T-helper 1 cell treated with Interleukin-12 subunit alpha and Interleukin-12 subunit beta and Interleukin-4 antibody, amounts not matched to agents 30 μg/mL and 1 μg/mL, for 36 hours (primary cell): ENCODE measurements around the gene WNT2B.

Source experiments
- H3K27ac Mint-ChIP-seq: one replicate; pipeline ENCODE4 v1.8.0; 2021; ENCODE audit warnings: mild to moderate bottlenecking, mixed read lengths
- H3K27me3 Mint-ChIP-seq: one replicate; pipeline ENCODE4 v1.8.0; 2021; ENCODE audit warnings: low read depth, mixed read lengths
- H3K36me3 Mint-ChIP-seq: one replicate; pipeline ENCODE4 v1.8.0; 2021; ENCODE audit warnings: low read depth, mixed read lengths
- H3K4me1 Mint-ChIP-seq: one replicate; pipeline ENCODE4 v1.8.0; 2021; ENCODE audit warnings: low read depth, mixed read lengths
- H3K4me3 Mint-ChIP-seq: one replicate; pipeline ENCODE4 v1.8.0; 2021; ENCODE audit warnings: mild to moderate bottlenecking, moderate library complexity, mixed read lengths
- H3K9me3 Mint-ChIP-seq: one replicate; pipeline ENCODE4 v1.8.0; 2021; ENCODE audit warnings: mixed read lengths

Gene WNT2B

DNA sequence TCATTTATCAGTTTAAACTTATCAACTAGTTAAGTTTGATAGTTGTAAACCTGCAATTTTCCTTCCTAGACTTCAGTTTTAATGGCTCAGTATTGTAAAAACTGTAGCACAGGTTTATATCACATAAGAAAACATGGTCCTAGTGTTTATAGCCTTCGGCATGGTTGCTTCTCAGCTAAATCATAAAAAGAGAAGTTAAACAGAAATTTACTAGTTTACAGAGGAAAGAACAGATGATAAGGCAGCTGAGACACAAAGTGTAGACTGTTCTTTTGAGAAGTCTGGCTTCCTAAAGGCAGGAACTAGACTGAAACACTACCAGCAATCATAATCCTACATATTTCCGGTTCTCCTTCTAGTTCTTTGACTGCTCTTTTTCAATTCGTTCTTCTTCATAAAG, 39.8 kb downstream of the WNT2B start:
- Mint-ChIP-seq H3K27me3 (no peaks in the 10 kb centered on the region), H3K36me3 (no peaks in the 10 kb centered on the region), H3K27ac (no peak overlapping the region), H3K4me3 (no peak overlapping the region), H3K4me1 (no peaks in the 10 kb centered on the region), H3K9me3 (no peaks in the 10 kb centered on the region)

DNA sequence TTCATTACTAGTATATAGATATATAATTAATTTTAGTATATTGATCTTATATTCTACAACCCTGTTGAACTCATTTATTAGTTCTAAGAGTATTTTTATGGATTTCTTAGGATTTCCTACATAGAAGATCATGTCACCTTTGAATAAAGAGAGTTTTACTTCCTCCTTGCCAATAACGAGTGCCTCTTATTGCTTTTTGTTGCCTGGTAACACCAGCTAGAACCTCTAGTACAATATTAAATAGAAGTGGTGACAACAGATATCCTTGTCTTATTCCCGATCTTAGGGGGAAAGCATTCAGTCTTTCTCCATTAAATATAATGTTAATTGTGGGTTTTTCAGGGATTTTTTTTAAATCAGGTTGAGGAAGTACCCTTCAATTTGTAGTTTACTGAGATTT, 40.8 kb downstream of the WNT2B start:
- Mint-ChIP-seq H3K27ac (no peak overlapping the region), H3K4me3 (no peak overlapping the region), H3K9me3 (no peaks in the 10 kb centered on the region), H3K4me1 (no peaks in the 10 kb centered on the region), H3K27me3 (no peaks in the 10 kb centered on the region), H3K36me3 (no peaks in the 10 kb centered on the region)

DNA sequence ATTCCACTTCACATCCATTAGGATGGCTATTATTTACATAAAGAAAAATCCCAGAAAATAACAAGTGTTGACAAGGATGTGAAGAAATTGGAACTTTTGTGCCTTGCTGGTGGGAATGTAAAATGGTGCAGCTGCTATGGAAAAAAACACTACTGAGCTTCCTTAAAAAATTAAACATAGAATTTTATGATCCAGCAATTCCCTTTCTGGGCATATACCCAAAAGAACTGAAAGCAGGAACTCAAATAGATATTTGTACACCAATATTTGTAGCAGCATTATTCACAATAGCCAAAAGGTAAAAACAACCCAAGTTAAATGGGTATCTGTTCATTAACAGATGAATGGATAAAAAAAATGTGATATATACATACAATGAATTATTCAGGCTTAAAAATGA, 45.6 kb downstream of the WNT2B start:
- Mint-ChIP-seq H3K27me3 (no peaks in the 10 kb centered on the region), H3K4me1 (peaks cover 6% of the 10 kb centered on the region), H3K9me3 (no peaks in the 10 kb centered on the region), H3K36me3 (no peaks in the 10 kb centered on the region), H3K4me3 (no peak overlapping the region), H3K27ac (no peak overlapping the region)

DNA sequence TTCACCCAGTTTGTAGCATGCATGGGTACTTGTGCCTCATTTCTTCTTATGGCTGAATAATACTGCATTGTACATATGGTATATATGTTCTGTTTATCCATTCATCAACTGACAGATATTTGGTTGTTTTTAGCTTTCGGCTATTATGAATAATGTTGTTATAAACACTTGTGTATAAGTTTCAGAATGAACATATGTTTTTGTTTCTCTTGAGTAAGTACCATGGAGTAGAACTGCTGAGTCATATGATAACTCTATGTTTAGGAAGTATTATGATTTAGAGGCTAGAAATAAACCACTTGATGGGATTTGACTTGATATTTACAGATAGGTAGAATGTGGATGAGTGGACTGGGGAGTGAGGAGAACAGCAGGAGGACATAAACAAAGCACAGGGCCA, 48.6 kb downstream of the WNT2B start:
- Mint-ChIP-seq H3K4me1 (peaks cover 6% of the 10 kb centered on the region), H3K27me3 (no peaks in the 10 kb centered on the region), H3K27ac (no peak overlapping the region), H3K36me3 (no peaks in the 10 kb centered on the region), H3K9me3 (no peaks in the 10 kb centered on the region), H3K4me3 (no peak overlapping the region)

DNA sequence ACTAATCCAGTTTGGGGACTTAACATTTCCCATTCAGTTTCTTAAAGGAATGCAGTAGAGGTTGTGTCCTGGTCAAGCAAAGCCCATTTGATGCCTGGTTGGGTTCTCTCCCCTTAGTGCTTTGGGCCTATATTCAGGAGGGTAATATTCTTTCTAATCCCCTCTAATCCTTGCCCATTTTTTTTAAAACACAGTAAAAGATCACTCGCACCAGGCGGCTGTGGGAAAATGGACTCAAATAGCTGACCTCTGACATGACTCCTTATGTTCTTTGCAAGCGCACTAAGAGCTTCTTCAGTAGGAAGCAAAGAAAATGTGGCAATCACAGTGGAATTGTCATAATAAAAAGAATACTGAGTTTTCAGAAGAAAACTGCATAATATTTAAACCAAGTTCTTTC, 49.9 kb downstream of the WNT2B start:
- no peaks in the 10 kb centered on the region for H3K9me3 Mint-ChIP-seq
- no peak overlapping the region for H3K27ac Mint-ChIP-seq
- peaks cover 2% of the 10 kb centered on the region for H3K36me3 Mint-ChIP-seq
- peaks cover 6% of the 10 kb centered on the region for H3K4me1 Mint-ChIP-seq
- no peaks in the 10 kb centered on the region for H3K27me3 Mint-ChIP-seq
- H3K4me3 Mint-ChIP-seq: no peak overlapping the region

DNA sequence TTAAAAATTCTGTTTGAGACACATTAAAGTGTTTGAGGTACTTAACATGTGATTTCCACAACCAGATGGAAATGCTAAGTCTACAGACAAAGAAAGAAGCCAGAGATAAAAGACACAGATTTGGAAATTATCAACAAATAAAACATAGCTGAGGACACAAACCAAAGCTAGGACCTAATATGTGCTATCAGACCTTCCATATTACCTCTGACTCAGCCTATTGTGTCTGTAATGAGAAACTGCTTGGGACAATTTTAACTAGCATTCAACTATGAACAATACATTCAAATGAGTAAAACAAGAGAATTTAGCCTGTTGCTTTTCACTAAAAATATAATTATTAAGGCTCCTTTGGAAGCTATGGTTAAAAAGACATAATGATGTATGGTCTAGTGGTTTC, 54.6 kb downstream of the WNT2B start:
- no peak overlapping the region for H3K4me3 Mint-ChIP-seq
- no peaks in the 10 kb centered on the region for H3K27me3 Mint-ChIP-seq
- no peaks in the 10 kb centered on the region for H3K4me1 Mint-ChIP-seq
- no peaks in the 10 kb centered on the region for H3K9me3 Mint-ChIP-seq
- H3K27ac Mint-ChIP-seq: no peak overlapping the region
- peaks cover 2% of the 10 kb centered on the region for H3K36me3 Mint-ChIP-seq

DNA sequence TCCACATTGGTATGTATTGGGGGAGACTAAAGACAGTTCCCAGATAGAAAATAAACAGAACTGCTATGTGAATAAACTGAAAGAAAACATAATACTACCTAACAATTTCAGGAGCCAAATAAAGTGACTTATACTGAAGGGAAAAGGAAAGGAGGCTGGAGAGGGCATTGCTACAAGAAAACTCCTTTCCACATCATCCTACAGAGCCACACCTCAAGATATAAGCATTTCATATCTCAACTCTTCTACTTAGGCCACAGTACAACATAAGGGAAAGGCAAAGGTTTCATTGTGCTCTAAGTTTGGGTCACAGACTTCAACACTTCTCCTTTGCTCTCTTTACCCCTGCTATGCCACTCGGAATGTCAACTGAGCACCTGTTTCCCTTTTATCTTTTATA, 55.3 kb downstream of the WNT2B start:
- no peak overlapping the region for H3K27ac Mint-ChIP-seq

DNA sequence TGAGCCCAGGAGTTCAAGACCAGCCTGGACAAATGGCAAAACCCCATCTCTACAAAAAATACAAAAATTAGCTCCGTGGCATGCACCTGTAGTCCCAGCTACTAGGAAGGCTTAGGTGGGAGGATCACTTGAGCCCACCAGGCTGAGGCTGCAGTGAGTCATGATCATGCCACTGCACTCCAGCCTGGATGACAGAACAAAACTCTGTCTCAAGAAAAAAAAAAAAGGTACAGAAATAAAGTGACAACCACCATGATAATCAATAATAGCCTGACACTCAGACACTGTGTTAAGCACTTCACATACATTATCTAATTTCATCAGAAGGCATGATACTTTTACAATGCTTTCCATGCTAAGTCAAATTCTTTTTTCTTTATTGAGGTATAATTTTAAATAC, 57.0 kb downstream of the WNT2B start:
- Mint-ChIP-seq H3K36me3 (peaks cover 2% of the 10 kb centered on the region), H3K4me3 (no peak overlapping the region), H3K27ac (no peak overlapping the region), H3K27me3 (no peaks in the 10 kb centered on the region), H3K4me1 (no peaks in the 10 kb centered on the region), H3K9me3 (no peaks in the 10 kb centered on the region)

More for the DNA sequence above, 55.3 kb downstream of the WNT2B start:
- no peaks in the 10 kb centered on the region for H3K4me1 Mint-ChIP-seq
- H3K36me3 Mint-ChIP-seq: peaks cover 2% of the 10 kb centered on the region
- H3K9me3 Mint-ChIP-seq: no peaks in the 10 kb centered on the region
- no peak overlapping the region for H3K4me3 Mint-ChIP-seq
- no peaks in the 10 kb centered on the region for H3K27me3 Mint-ChIP-seq

DNA sequence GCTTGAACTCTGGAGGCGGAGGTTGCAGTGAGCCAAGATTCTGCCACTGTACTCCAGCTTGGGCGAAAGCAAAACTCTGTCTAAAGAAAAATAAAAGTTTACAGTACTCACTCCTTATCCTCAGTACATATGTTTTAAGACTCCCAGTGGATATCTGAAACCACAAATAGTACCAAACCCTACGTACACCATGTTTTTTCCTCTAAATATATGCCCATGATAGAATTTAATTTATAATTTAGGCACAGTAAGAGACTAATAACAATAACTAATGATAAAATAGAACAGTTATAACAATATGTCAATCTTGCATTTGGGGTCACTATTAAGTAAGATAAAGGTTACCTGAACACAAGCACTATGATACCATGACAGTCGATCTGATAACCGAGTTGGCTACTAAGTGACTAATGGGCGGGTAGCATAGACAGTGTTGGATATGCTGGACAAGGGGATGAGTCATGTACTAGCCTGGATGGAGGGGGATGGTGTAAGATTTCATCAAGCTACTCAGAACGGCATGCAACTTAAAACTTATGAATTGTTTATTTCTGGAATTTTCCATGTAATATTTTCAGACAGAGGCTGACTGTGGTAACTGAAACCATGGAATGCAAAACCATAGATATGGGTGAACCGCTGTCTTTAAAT, 66.5 kb downstream of the WNT2B start:
- H3K9me3 Mint-ChIP-seq: no peaks in the 10 kb centered on the region
- H3K27me3 Mint-ChIP-seq: no peaks in the 10 kb centered on the region
- H3K36me3 Mint-ChIP-seq: peaks cover 18% of the 10 kb centered on the region
- no peak overlapping the region for H3K4me3 Mint-ChIP-seq
- no peaks in the 10 kb centered on the region for H3K4me1 Mint-ChIP-seq
- H3K27ac Mint-ChIP-seq: no peak overlapping the region

DNA sequence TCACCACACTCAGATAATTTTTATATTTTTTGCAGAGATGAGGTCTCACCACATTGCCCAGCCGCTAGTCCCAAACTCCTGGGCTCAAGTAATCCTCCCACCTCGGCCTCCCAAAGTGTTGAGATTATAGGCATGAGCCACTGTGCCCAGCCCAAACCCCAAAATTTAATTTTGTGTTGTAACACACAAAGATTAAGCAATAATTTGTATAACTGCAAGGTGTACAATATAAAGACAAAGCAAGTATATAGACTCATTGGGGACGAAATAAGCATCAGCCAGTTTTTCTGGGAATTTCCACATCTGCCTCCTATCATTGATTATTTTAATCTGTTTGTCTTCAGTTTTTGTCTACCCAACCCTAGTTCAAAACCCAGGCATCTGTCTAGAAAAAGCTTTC, 67.5 kb downstream of the WNT2B start:
- no peak overlapping the region for H3K4me3 Mint-ChIP-seq

More for the DNA sequence above, 67.5 kb downstream of the WNT2B start:
- H3K27me3 Mint-ChIP-seq: no peaks in the 10 kb centered on the region
- no peak overlapping the region for H3K27ac Mint-ChIP-seq
- H3K9me3 Mint-ChIP-seq: no peaks in the 10 kb centered on the region
- peaks cover 18% of the 10 kb centered on the region for H3K36me3 Mint-ChIP-seq
- no peaks in the 10 kb centered on the region for H3K4me1 Mint-ChIP-seq
